ENCODE measurements around the gene CLIP2. TPM values are rescaled to one million over a fixed set of nuclear protein-coding genes. Genes with fewer than 3 reads are reported as not detected.
A peak's percentile ranks its signal among the peaks of the same experiment; 100 is the strongest.

The CLIP2 gene
- total and polyA plus RNA-seq, 2 of the 8 experiments (the other 6 are each of a cell fraction or from before 2014, with no cell fraction given): 8.3 to 41.5 TPM

DNA sequence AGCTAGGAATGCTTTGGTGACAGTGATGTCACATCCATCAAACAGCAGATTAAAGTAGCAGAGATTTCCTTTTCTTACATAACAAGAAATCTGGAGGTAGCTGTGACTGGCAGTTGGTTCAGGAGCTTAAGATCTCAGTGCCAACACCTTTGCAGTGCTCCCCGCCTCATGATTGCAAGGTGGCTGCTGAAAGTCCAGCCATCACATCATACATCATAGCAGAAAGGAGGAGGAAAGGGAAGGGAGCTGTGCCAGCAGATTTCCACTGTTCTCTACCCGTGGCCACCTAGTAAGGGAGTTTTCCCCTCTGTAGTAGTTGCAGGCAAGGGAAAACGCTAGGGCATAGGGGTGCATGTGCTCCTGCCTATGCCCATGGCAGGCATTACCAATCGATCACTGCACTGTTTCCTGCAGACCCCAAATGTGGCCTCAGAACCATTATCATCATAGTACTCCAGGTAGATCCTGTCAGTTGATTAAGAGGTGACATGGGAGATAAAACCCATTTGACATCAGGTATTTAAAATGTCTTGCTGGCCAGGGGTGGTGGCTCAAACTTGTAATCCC lies 106.6 kb downstream of the CLIP2 start:
- Histone ChIP-seq H3K9ac (replicated peaks in 1 of 4; ENCODE audit: extremely low read depth in 1 of 4, low read depth in 3 of 4, low read length in 3 of 4) (no peak overlapping the region), H2AFZ (ENCODE audit: low read length) (no peak overlapping the region), H3K79me2 (ENCODE audit: control insufficient read depth in 1 of 2, insufficient read depth in 2 of 2, low read length in 2 of 2) (no peaks in the 10 kb centered on the region), H2BK5ac (ENCODE audit: low read depth, low read length) (no peak overlapping the region), H4K8ac (ENCODE audit: extremely low read depth, insufficient read depth, low read length) (no peak overlapping the region), H4K91ac (replicated peaks; ENCODE audit: insufficient read length, low read length) (no peak overlapping the region), H2BK20ac (ENCODE audit: low read length) (no peak overlapping the region), H3K18ac (ENCODE audit: extremely low read depth, low read length) (no peak overlapping the region), H3K4me1 (replicated peaks in 1 of 4; ENCODE audit: control insufficient read depth in 3 of 4, insufficient read depth in 4 of 4, low read length in 3 of 4) (peaks cover 0 to 4% (median 0%) of the 10 kb centered on the region in 4 experiments; a peak in 1 of 7 replicates), H3K56ac (replicated peaks; ENCODE audit: insufficient read length, low read depth, low read length) (no peak overlapping the region), H3K36me3 (ENCODE audit: control insufficient read depth in 2 of 4, insufficient read depth in 4 of 4, low read length in 3 of 4) (peaks cover 0 to 18% (median 1%) of the 10 kb centered on the region in 4 experiments; a peak in 4 of 8 replicates), H3K4me3 (ENCODE audit: extremely low read depth in 1 of 4, insufficient read depth in 2 of 4, low read depth in 3 of 4, low read length in 4 of 4) (no peak overlapping the region), H3K14ac (ENCODE audit: insufficient read length) (no peak overlapping the region), H3K4me2 (ENCODE audit: insufficient read depth in 1 of 2, low read depth in 2 of 2, low read length in 2 of 2) (no peak overlapping the region), H3K79me1 (ENCODE audit: low read depth, low read length) (no peaks in the 10 kb centered on the region), H4K20me1 (replicated peaks in 1 of 2; ENCODE audit: control insufficient read depth in 1 of 2, insufficient read depth in 2 of 2, low read length in 2 of 2) (no peaks in the 10 kb centered on the region), H2AK5ac (ENCODE audit: low read depth, low read length) (no peak overlapping the region), H3K23ac (ENCODE audit: insufficient read length) (no peak overlapping the region), H3K27ac (ENCODE audit: low read depth, low read length) (no peak overlapping the region), H2BK12ac (ENCODE audit: low read depth, low read length) (no peak overlapping the region), H4K5ac (ENCODE audit: insufficient read length, low read depth, low read length) (no peak overlapping the region), H2BK120ac (replicated peaks; ENCODE audit: low read depth, low read length) (no peak overlapping the region), H3K27me3 (replicated peaks in 1 of 4; ENCODE audit: control insufficient read depth in 3 of 4, extremely low read depth in 1 of 4, insufficient read depth in 3 of 4, low read length in 3 of 4) (no peaks in the 10 kb centered on the region), H2BK15ac (ENCODE audit: low read length) (no peak overlapping the region), H3K4ac (replicated peaks; ENCODE audit: insufficient read length, low read depth, low read length) (no peak overlapping the region), H3K9me3 (ENCODE audit: insufficient read depth in 2 of 2, low read depth in 1 of 2, low read length in 1 of 2) (no peaks in the 10 kb centered on the region), H3K23me2 (ENCODE audit: low read depth, low read length) (no peaks in the 10 kb centered on the region; the same call in 1 of the 2 replicates)
- WGBS, 2 experiments (ENCODE audit: extremely low coverage in 1 of 2, insufficient coverage in 1 of 2, insufficient read length in 1 of 2, insufficient replicate concordance in 2 of 2, low coverage in 1 of 2, low lambda C conversion rate in 2 of 2, missing lambda C conversion rate in 1 of 2): 79% methylated on average over 4 of the region's 4 CpGs; no CpG with 5 or more reads in 1 of the 2 experiments
- CTCF ChIA-PET (ENCODE audit: partially characterized antibody): interaction anchor here (1.0 to 5.1 kb wide), 6 partner anchors 9 to 189 kb away, joined by 3 to 26 read pairs (median 10); no protein-coding TSS in a partner anchor
- FAIRE-seq (no peak), DNase-seq (ENCODE audit: low read depth in 1 of 2, low spot score in 2 of 2) (no peak)
- TF ChIP-seq KDM1A (IDR thresholded peaks at IDR 0.05; ENCODE audit: borderline replicate concordance, low read length) (peak; percentile 72; the same call in 1 of the 2 replicates), SAP30 (IDR thresholded peaks at IDR 0.05; ENCODE audit: insufficient read depth, insufficient replicate concordance, low read length) (no peak)
- POLR2A ChIA-PET (ENCODE audit: partially characterized antibody): interaction anchor here (1.1 kb wide), 1 partner anchor 10 kb away, joined by 3 read pairs; no protein-coding TSS in a partner anchor
